K562 (cell line): ENCODE results near the gene ENDOV. TPM values are rescaled to one million over a fixed set of nuclear protein-coding genes. Genes with fewer than 3 reads are reported as not detected.

Experiments
- POLR2AphosphoS2 ChIP-seq: IDR thresholded peaks from 2 replicates; pipeline ENCODE4 v1.6.1; 2012; ENCODE audit warnings: low read length, improper control_type of control experiment
- RAD21 ChIP-seq, 2 experiments: fragments of 250-450 bp in 1 of 2; fragments of 450-650 bp in 1 of 2; sonication (Bioruptor Pico) in 1 of 2; formaldehyde crosslinking in 1 of 2; IDR thresholded peaks in 1 of 2; conservative IDR thresholded peaks in 1 of 2; 2 replicates each; pipeline versions ENCODE4 v1.4.0 to v1.8.0; 2020 to 2022; ENCODE audit warnings: mild to moderate bottlenecking in 2 of 2, moderate library complexity in 1 of 2
- ZBTB7A ChIP-seq: IDR thresholded peaks from 2 replicates; pipeline ENCODE4 v1.6.1; 2011; ENCODE audit warnings: low read depth, mild to moderate bottlenecking, low read length, moderate library complexity, borderline replicate concordance; ENCODE audit not compliant: control insufficient read depth
- ZNF197 ChIP-seq: fragments of 200-800 bp; sonication (Bioruptor generic); IDR thresholded peaks from 2 replicates; pipeline ENCODE4 v1.6.1; 2016; ENCODE audit warnings: low read depth, missing genetic modification characterization, missing compliant biosample characterization
- polyA plus RNA-seq, 8 experiments: library from polyadenylated mRNA; depleted of rRNA in 4 of 8; stranded (reverse) in 5 of 8; unstranded in 3 of 8; fragments of >200 nt; fragmentation: Nextera tagmentation in 2 of 8; fragmentation: Illumina TruSeq in 1 of 8; extraction: Ambion mirVana in 2 of 8; extraction: Trizol in 1 of 8; gene quantifications; 2 replicates each; pipeline versions ENCODE4 v1.2.1 to v1.2.3, GENCODE V29; 2011 to 2014; ENCODE audit warnings: inconsistent platforms in 1 of 8, missing spikeins in 1 of 8
- total RNA-seq, 7 experiments: library from RNA; depleted of rRNA in 6 of 7; stranded (reverse); fragments of >200 nt in 6 of 7; fragmentation: Illumina TruSeq in 2 of 7; extraction: Trizol in 2 of 7; gene quantifications; 2 replicates each; pipeline versions ENCODE4 v1.2.1 to v1.2.3, GENCODE V29; 2011 to 2021; ENCODE audit warnings: low replicate concordance in 1 of 7
- TF ChIP-seq, protein P1 (sequence below), 2 experiments: fragments of 450-650 bp; formaldehyde crosslinking in 1 of 2; IDR thresholded peaks; 2 replicates each; pipeline versions ENCODE4 v1.4.0 to v1.6.1; 2014 to 2020; ENCODE audit warnings: mild to moderate bottlenecking in 2 of 2, borderline replicate concordance in 1 of 2, low read depth in 1 of 2

The ENDOV gene
- total and polyA plus RNA-seq, 9 of the 15 experiments (the other 6 are each of a cell fraction or from before 2014, with no cell fraction given), result 1.2 to 8.2 (median 3.7) TPM

DNA sequence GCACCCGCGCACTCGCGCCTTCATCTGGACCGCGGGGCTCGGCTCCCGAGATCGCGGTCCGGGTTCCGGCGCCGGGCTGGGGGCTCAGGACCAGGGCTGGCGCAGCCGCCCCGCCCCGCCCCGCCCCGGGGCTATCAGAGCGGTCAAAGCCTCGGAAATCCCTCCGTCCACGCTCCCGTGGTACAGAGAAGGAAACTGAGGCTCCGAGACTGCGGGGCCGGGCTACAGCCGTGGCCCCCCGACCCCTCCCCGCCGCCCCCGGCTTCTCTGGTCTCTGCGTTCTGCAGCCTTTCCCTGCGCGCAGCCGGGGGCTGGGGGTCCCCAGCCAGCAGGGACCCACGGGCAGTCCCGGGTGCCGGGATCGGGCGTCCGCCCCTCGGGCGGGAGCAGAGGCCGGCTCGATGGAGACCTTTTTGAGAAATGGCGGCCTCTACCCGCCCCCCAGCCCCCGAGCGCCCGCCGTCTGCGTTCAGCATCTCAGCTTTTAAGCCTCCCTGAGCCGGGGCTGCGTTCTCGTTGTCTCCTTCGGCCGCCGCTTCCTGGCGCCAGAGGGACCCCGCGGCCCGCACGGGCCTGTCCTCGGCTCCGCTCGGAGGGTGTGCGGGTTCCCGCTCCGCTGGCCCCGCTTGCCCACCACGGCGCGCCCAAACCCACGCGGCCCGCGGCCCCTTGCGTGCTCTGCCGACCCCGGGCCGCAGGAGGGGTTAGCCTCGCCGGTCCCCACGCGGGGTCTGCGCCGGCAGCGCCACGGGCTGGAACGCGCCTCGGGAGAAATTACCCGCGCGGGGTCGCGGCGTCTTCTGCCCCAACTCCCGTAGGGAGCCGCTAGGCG lies 62.9 kb downstream of the ENDOV start (continued):
- TF ChIP-seq, protein P1, sequence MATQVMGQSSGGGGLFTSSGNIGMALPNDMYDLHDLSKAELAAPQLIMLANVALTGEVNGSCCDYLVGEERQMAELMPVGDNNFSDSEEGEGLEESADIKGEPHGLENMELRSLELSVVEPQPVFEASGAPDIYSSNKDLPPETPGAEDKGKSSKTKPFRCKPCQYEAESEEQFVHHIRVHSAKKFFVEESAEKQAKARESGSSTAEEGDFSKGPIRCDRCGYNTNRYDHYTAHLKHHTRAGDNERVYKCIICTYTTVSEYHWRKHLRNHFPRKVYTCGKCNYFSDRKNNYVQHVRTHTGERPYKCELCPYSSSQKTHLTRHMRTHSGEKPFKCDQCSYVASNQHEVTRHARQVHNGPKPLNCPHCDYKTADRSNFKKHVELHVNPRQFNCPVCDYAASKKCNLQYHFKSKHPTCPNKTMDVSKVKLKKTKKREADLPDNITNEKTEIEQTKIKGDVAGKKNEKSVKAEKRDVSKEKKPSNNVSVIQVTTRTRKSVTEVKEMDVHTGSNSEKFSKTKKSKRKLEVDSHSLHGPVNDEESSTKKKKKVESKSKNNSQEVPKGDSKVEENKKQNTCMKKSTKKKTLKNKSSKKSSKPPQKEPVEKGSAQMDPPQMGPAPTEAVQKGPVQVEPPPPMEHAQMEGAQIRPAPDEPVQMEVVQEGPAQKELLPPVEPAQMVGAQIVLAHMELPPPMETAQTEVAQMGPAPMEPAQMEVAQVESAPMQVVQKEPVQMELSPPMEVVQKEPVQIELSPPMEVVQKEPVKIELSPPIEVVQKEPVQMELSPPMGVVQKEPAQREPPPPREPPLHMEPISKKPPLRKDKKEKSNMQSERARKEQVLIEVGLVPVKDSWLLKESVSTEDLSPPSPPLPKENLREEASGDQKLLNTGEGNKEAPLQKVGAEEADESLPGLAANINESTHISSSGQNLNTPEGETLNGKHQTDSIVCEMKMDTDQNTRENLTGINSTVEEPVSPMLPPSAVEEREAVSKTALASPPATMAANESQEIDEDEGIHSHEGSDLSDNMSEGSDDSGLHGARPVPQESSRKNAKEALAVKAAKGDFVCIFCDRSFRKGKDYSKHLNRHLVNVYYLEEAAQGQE (IDR thresholded peaks at IDR 0.05; ENCODE audit: borderline replicate concordance), result peak; percentile 49; the same call in 1 of the 2 replicates
- TF ChIP-seq, protein P1 (CRISPR knock-in tag; IDR thresholded peaks at IDR 0.05; ENCODE audit: low read depth), result no peak
- TF ChIP-seq ZBTB7A, result peak; percentile 17; the same call in 1 of the 2 replicates
- TF ChIP-seq RAD21 (CRISPR knock-in tag; conservative IDR thresholded peaks at IDR 0.05 in 1 of 2, IDR thresholded peaks at IDR 0.05 in 1 of 2), result peak in 1 of 2 experiments; percentile 57; a peak in 2 of 4 replicates
- no peak for TF ChIP-seq ZNF197 (CRISPR knock-in tag)
- no peak for TF ChIP-seq POLR2AphosphoS2
